SJSA1 (cell line): ENCODE data around the gene CCDC158. TPM values are rescaled to one million over a fixed set of nuclear protein-coding genes. Genes with fewer than 3 reads are reported as not detected.
"Not testable (repeated sequence)": the region's sequence is repeated elsewhere in the genome, so short reads cannot be mapped to it uniquely, and the experiment has no call there.

Experiments used
- DNase-seq, 2 experiments: peaks; one replicate each; pipeline ENCODE4 v3.0.0-alpha.2; 2015 to 2020; ENCODE audit warnings: low spot score in 2 of 2, low read depth in 1 of 2
- H3K27ac ChIP-seq: fragments of 250-450 bp; sonication (Bioruptor Pico); 2 replicates; pipeline ENCODE4 v1.5.1; 2020; ENCODE audit warnings: mild to moderate bottlenecking, moderate library complexity
- H3K27me3 ChIP-seq: fragments of 250-450 bp; sonication (Bioruptor Pico); replicated peaks from 2 replicates; pipeline ENCODE4 v1.5.1; 2020; ENCODE audit warnings: mild to moderate bottlenecking, moderate library complexity
- H3K36me3 ChIP-seq: fragments of 250-450 bp; sonication (Bioruptor Pico); 2 replicates; pipeline ENCODE4 v1.5.1; 2020; ENCODE audit warnings: mild to moderate bottlenecking
- H3K4me1 ChIP-seq: fragments of 250-450 bp; sonication (Bioruptor Pico); replicated peaks from 2 replicates; pipeline ENCODE4 v1.6.1; 2021; ENCODE audit warnings: mild to moderate bottlenecking
- H3K4me3 ChIP-seq: fragments of 250-450 bp; sonication (Bioruptor Pico); 2 replicates; pipeline ENCODE4 v1.5.1; 2020; ENCODE audit warnings: mild to moderate bottlenecking
- H3K9me3 ChIP-seq: fragments of 250-450 bp; sonication (Bioruptor Pico); replicated peaks from 2 replicates; pipeline ENCODE4 v1.5.1; 2020; ENCODE audit warnings: mild to moderate bottlenecking
- total RNA-seq: library from RNA; depleted of rRNA; stranded (reverse); fragments of >200 nt; shearing (Covaris generic); gene quantifications from 2 replicates; pipeline ENCODE4 v1.2.3, GENCODE V29; 2014

CCDC158 gene
- total RNA-seq, 1 experiment from 2014 or later, result 0.53 TPM

GRCh38 chr4:76283900-76284299 lies 137.0 kb downstream of the CCDC158 start:
- Histone ChIP-seq H3K9me3 (no peaks in the 10 kb centered on the region), H3K27me3 (0 out of 2 replicates have a peak, but pooled peaks cover 3% of the 10 kb centered on the region), H3K4me3 (no peak overlapping the region), H3K36me3 (no peaks in the 10 kb centered on the region), H3K4me1 (no peaks in the 10 kb centered on the region), H3K27ac (no peak overlapping the region)
- no peak for DNase-seq

GRCh38 chr4:76282941-76283689 lies 137.8 kb downstream of the CCDC158 start:
- Histone ChIP-seq H3K4me1 (no peaks in the 10 kb centered on the region), H3K27ac (no peak overlapping the region), H3K36me3 (no peaks in the 10 kb centered on the region), H3K4me3 (no peak overlapping the region), H3K27me3 (0 out of 2 replicates have a peak, but pooled peaks cover 3% of the 10 kb centered on the region), H3K9me3 (no peaks in the 10 kb centered on the region)
- no peak for DNase-seq

- H3K27ac ChIP-seq, H3K4me1 ChIP-seq, DNase-seq, H3K4me3 ChIP-seq, H3K27me3 ChIP-seq, H3K36me3 ChIP-seq, H3K9me3 ChIP-seq: not testable (repeated sequence)
These were observed 139.3 kb downstream of the CCDC158 start for GRCh38 chr4:76281594-76281993.

DNA sequence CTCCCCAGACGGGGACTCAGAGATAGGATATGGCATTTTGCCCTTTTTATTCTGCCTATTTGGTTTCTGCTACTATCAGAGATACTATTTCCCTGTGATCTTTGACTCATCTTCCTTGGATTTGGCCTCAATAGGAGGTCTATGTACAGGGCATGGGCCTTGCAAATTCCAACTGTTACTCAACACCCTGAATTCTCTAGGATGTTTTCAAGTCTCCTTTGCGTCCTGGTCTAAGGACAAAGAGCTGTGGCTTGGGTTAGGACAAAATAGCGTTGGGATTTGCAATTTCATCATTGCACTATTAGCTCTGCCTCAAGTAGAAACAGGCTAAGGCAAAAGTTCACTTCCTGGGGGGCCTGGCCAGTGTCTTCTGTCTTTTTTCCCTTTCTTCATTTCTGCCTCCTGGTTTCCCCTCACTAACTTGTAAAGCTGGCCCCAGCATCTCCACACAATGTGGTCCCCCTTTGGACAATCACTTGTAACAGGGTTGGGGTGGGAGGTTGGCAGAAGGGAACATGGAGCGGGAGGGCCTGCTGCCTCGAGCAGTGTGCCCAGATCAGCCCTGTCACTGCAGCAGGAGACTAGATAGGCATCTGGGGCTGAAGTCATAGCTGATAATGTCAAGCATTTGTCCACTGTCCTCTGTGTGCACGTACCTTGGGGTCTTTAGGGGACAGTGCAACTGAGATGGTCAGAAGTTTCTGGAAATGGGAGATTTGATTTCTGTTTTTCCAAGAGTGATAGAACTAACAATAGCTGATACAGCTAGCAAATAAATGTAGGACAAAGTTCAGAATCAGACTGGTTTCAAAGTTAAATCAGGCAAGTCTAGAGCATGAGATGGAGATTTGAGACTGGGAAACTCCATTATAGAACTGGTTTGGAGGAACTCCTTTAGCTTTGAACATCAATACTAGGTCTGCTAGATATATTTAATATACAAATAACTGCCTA lies 140.2 kb downstream of the CCDC158 start:
- Histone ChIP-seq H3K9me3 (no peaks in the 10 kb centered on the region), H3K36me3 (no peaks in the 10 kb centered on the region), H3K4me3 (no peak overlapping the region), H3K27ac (no peak overlapping the region), H3K4me1 (no peaks in the 10 kb centered on the region), H3K27me3 (0 out of 2 replicates have a peak, but pooled peaks cover 3% of the 10 kb centered on the region)
- no peak for DNase-seq

DNA sequence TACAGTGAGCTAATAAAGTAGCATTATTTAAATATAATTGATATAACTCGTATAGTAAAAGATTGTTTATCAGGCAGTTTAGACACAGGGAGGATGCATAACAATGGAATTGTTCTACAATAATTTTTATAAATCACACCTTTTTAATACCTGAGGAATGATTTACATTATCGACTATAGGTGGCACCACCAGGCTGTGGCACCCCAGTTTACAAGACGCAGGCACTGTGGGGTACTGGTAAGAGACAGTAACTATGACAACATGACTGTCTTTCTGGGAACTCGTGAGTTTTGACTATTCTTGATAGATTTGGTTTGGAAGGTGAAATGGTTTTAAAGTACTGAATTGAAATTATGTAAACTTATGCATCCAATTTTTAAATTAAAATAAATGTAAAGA lies 141.5 kb downstream of the CCDC158 start:
- no peak for DNase-seq
- no peak overlapping the region for H3K27ac ChIP-seq
- no peaks in the 10 kb centered on the region for H3K4me1 ChIP-seq
- no peaks in the 10 kb centered on the region for H3K36me3 ChIP-seq
- peaks cover 3% of the 10 kb centered on the region; the same call in 1 of the 2 replicates for H3K27me3 ChIP-seq
- no peak overlapping the region for H3K4me3 ChIP-seq
- H3K9me3 ChIP-seq, result no peaks in the 10 kb centered on the region

GRCh38 chr4:76278583-76278982 lies 142.4 kb downstream of the CCDC158 start:
- no peak overlapping the region for H3K27ac ChIP-seq
- peaks cover 3% of the 10 kb centered on the region; the same call in 1 of the 2 replicates for H3K27me3 ChIP-seq
- DNase-seq, result no peak
- H3K36me3 ChIP-seq, result no peaks in the 10 kb centered on the region
- H3K4me1 ChIP-seq, result no peaks in the 10 kb centered on the region
- H3K9me3 ChIP-seq, result no peaks in the 10 kb centered on the region
- H3K4me3 ChIP-seq, result no peak overlapping the region

GRCh38 chr4:76277667-76278066 lies 143.3 kb downstream of the CCDC158 start:
- Histone ChIP-seq H3K27ac (no peak overlapping the region), H3K36me3 (no peaks in the 10 kb centered on the region), H3K4me1 (no peaks in the 10 kb centered on the region), H3K27me3 (peaks cover 9% of the 10 kb centered on the region; the same call in 1 of the 2 replicates), H3K4me3 (no peak overlapping the region), H3K9me3 (no peaks in the 10 kb centered on the region)
- DNase-seq, result no peak

- Histone ChIP-seq H3K36me3 (no peaks in the 10 kb centered on the region), H3K4me3 (no peak overlapping the region), H3K4me1 (no peaks in the 10 kb centered on the region), H3K27me3 (peaks cover 11% of the 10 kb centered on the region; the same call in 1 of the 2 replicates), H3K9me3 (no peaks in the 10 kb centered on the region), H3K27ac (no peak overlapping the region)
- DNase-seq, result no peak
These were observed 144.1 kb downstream of the CCDC158 start for GRCh38 chr4:76276813-76277212.

- DNase-seq, result no peak
- no peaks in the 10 kb centered on the region for H3K36me3 ChIP-seq
- no peak overlapping the region for H3K4me3 ChIP-seq
- H3K9me3 ChIP-seq, result no peaks in the 10 kb centered on the region
- H3K4me1 ChIP-seq, result no peaks in the 10 kb centered on the region
- H3K27ac ChIP-seq, result no peak overlapping the region
- peaks cover 11% of the 10 kb centered on the region; the same call in 1 of the 2 replicates for H3K27me3 ChIP-seq
These were observed 145.3 kb downstream of the CCDC158 start for GRCh38 chr4:76275486-76276124.

GRCh38 chr4:76272999-76273398 lies 147.9 kb downstream of the CCDC158 start:
- Histone ChIP-seq H3K27ac (no peak overlapping the region), H3K27me3 (peaks cover 11% of the 10 kb centered on the region), H3K9me3 (no peaks in the 10 kb centered on the region; the same call in 1 of the 2 replicates), H3K36me3 (no peaks in the 10 kb centered on the region), H3K4me1 (no peaks in the 10 kb centered on the region), H3K4me3 (no peak overlapping the region)
- DNase-seq, result no peak

- H3K4me1 ChIP-seq, result no peaks in the 10 kb centered on the region
- no peaks in the 10 kb centered on the region; the same call in 1 of the 2 replicates for H3K9me3 ChIP-seq
- no peaks in the 10 kb centered on the region for H3K36me3 ChIP-seq
- DNase-seq, result no peak
- H3K27me3 ChIP-seq, result peaks cover 13% of the 10 kb centered on the region
- H3K4me3 ChIP-seq, result no peak overlapping the region
- H3K27ac ChIP-seq, result no peak overlapping the region
These were observed 148.4 kb downstream of the CCDC158 start for GRCh38 chr4:76272582-76272981.

GRCh38 chr4:76272073-76272472 lies 148.9 kb downstream of the CCDC158 start:
- Histone ChIP-seq H3K9me3 (no peaks in the 10 kb centered on the region; the same call in 1 of the 2 replicates), H3K4me1 (no peaks in the 10 kb centered on the region), H3K36me3 (no peaks in the 10 kb centered on the region), H3K27ac (no peak overlapping the region), H3K27me3 (peaks cover 15% of the 10 kb centered on the region), H3K4me3 (no peak overlapping the region)
- no peak for DNase-seq

- H3K4me1 ChIP-seq, result no peaks in the 10 kb centered on the region
- no peaks in the 10 kb centered on the region; the same call in 1 of the 2 replicates for H3K9me3 ChIP-seq
- H3K36me3 ChIP-seq, result no peaks in the 10 kb centered on the region
- no peak for DNase-seq
- no peak overlapping the region for H3K4me3 ChIP-seq
- H3K27ac ChIP-seq, result no peak overlapping the region
- peaks cover 22% of the 10 kb centered on the region for H3K27me3 ChIP-seq
These were observed 149.7 kb downstream of the CCDC158 start for GRCh38 chr4:76271248-76271647.
